GM18907 (cell line): Measurements from ENCODE around the gene RASSF5.

Experiments used
- ATAC-seq: cut with Tn5 transposase; IDR thresholded peaks from one replicate; pipeline ENCODE4 v1.9.1; 2021; ENCODE audit warnings: mild to moderate bottlenecking, moderate library complexity; ENCODE audit not compliant: unreplicated experiment

RASSF5 gene

DNA sequence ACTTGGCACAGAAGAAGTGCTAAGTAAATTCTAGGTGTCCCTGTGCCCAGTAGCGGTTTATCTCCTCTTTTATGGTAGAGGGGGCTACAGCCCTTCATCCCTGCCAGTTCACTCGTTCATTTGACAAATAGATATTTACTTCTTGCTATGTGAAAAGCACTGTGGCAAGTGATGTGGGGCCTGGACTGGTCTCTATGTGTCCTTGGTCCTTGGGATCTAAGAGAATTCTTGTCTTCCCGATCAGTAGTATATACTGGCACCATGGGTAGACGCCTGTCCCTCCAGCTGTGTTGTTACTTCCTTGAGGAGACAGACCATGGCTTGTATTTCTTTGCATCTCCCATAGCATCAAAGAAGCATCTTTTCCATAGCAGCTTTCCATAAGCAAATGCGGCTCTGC is 75.2 kb downstream of the RASSF5 start:
- no peak for ATAC-seq

DNA sequence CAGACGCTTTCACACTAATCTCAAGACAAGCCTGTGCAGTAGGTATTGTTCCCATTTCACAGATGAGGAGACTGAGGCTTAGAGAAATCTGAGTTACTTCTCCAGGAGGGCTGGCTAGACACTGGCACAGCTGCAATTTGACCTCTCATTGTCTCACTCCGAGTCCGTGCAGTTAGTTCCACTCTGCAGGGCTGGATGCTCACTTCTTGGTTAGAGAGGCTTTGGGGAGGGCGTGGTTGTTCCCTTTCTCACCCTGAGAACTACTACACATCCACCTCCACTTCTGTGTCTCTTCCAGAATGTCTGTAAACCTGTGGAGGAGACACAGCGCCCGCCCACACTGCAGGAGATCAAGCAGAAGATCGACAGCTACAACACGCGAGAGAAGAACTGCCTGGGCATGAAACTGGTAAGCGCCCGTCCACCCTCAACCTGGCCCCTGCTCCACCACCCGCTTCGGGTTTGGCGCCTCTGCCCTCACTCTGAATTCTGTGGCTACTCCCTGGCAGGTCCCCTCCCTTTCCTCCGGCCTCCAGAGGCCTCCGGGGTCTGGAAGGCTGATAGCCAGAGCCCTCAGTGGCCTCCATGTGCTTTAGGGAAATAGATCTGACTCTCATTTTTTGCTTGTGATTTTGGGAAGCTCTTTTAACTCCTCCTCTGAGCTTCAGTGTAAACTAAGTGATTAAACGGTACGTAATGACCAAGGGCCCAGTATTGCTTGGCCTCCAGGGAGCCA is 75.8 kb downstream of the RASSF5 start:
- no peak for ATAC-seq

DNA sequence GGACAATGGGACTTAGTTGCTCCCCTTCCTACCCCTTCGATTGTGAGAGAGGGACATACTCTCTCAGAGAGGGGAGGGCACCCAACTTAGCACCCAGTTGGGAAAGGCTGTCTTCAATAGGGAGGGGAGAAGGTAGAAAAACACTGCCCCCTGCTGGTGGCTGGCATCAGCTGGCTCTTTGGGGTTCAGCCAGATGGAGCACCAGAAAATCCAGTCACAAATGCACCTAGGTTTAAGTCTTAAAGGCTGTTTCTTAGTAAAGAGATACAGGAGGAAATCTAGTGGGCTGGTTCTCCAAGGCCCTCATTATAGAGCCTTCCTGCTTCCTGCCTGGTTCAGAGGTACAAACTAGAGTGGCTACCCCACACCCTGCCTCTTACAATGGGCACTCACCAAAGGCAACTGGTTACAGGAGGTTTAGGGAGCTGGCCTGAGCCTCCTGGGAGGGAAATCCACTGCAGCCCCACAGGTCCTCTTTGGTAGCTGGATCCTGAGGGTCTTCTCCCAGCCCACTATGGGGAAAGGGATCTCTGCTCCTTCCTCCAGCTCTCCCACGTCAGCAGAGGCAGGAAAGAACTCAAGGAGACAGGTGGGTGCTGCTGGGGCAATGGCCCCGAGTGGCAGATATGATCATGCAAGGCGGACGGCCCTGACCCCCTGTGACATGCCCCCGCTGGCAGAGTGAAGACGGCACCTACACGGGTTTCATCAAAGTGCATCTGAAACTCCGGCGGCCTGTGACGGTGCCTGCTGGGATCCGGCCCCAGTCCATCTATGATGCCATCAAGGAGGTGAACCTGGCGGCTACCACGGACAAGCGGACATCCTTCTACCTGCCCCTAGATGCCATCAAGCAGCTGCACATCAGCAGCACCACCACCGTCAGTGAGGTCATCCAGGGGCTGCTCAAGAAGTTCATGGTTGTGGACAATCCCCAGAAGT is 76.6 kb downstream of the RASSF5 start:
- no peak for ATAC-seq

DNA sequence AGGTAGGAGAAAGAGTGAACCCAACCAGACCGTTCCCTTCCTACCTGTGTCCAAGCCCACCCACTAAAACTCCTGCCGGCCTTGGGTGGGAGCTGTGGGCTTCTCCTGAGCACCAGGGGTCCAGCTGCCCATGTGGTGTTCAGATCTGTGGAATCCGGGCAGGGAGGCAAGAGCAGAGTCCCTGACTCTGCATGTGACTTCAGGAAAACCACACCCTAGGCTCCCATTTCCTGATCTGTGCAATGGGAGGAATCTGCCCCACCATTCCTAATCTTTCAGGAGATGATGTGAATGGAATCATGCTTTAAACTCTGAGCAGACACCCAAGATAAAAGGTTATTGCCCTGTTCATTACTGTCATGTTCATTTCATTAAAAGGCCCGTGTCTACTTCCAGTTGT is 77.4 kb downstream of the RASSF5 start:
- ATAC-seq = no peak

DNA sequence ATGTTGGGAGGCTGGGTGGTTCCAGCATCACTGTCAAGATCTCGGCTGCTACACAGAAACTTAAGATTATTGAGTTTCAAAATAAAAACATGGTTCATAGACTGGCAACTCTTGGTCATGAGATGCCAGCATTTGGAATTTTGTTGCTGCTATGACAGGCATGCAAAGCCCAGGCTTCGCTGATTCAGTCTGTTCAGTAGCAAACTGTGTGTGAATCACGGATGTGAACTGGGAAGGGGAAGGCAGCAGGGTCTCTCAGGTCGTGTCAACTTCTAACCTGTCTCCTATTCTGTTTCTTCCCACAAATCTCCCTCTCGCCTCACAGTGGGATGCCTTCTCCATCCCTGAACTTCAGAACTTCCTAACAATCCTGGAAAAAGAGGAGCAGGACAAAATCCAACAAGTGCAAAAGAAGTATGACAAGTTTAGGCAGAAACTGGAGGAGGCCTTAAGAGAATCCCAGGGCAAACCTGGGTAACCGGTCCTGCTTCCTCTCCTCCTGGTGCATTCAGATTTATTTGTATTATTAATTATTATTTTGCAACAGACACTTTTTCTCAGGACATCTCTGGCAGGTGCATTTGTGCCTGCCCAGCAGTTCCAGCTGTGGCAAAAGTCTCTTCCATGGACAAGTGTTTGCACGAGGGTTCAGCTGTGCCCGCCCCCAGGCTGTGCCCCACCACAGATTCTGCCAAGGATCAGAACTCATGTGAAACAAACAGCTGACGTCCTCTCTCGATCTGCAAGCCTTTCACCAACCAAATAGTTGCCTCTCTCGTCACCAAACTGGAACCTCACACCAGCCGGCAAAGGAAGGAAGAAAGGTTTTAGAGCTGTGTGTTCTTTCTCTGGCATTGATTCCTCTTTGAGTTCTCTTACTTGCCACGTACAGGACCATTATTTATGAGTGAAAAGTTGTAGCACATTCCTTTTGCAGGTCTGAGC is 79.4 kb downstream of the RASSF5 start:
- ATAC-seq = no peak

- no peak for ATAC-seq
Observed at GRCh38 chr1:206587904-206588303, 80.6 kb downstream of the RASSF5 start.

- ATAC-seq = no peak
Observed at GRCh38 chr1:206588492-206588891, 81.2 kb downstream of the RASSF5 start.

- ATAC-seq = no peak
Observed at GRCh38 chr1:206589206-206589605, 81.9 kb downstream of the RASSF5 start.

DNA sequence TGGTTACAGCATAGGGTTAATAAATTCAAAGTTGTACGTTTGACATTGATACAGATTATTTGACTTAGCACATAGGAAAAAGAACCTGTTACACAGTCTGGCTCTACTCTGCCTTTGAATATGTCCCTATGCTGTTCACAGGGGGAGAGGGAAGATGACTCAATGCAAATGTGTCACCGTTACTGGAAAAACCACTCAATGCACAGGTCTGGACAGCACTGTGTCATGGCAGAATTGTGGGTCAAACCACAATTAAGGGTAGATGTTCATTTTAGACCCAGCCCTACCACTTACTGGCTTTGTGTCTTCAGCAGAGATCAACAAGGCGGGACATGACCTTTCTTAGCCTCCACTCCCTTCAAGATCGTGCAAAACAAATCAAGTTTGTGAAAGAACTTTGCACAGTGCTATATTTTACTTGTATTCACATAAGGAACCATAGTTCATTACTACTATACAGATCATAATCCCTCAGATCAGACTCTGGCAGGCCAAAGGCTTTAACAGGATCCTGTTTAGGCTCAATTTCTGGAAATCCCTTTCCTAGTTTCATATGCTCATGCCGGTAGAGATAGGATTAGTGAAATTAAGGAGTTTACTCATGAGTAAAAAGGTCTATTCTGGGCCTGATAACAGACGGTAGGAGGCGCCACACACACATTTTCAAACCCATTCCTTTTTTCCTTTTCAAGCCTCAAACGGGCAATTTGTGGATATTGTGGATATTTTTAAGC is 82.9 kb downstream of the RASSF5 start:
- ATAC-seq = peak; percentile 42

- ATAC-seq = no peak
Observed at GRCh38 chr1:206591226-206591625, 83.9 kb downstream of the RASSF5 start.

- no peak for ATAC-seq
Observed at GRCh38 chr1:206591696-206592095, 84.4 kb downstream of the RASSF5 start.

DNA sequence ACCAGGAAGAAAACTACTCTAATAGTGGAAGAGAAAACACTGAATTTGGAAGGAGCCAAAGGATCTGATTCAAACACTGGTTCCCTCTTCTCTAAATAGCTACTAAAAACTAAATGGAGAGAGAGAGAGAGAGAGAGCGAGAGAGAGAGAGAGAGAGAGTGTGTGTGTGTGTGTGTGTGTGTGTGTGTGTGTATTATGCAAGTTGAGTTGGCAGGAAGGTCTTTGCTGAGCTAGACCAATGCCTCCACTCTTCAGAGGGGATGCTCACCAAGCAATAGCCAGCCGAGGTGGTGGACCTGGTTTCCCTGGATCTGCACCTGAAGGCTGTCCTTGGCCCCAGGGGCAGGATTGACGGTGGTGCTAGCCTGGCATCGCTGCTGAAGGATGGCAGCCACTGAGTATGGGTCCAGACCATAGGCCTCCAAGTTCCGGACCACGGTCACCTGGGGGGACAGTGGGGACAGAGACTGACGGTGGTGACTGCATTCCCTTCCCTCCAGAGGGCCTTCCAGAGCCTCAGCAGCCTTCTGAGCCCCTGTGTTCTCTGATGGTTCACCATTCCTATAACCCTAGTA is 86.1 kb downstream of the RASSF5 start:
- no peak for ATAC-seq

DNA sequence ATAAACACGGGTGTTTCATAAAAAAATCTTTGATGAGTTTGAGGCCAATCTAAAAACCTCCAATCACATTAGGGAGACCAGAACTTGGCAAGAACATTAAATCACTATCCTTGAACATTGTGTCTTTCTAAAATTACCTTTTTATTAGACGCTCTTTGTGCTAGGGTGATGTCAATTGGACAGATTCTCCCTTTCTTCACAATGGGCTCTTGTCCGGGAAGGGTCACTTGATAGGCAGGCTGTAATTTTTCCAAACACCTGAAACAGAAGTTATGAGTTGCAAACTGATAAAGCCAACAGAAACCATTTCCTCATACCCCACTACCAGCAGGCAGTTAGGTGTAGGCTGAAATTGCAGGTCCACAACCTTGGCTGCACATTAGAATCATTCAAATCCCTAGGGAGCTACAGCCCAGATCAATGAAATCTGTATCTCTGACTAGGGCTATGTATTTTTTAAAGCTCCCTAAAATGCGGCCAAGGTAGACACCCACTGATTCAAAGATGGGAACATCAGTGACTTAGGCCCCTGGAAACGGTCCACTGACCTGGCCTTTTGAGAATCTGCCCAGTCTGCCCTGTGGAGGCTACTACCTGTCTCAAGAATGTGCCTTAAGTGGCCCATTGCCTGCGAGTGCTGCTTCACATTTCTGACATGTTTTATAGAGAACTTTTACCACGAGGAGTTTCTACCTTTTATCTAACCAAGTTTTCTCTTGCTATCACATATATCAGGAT is 88.4 kb downstream of the RASSF5 start:
- no peak for ATAC-seq

- no peak for ATAC-seq
Observed at GRCh38 chr1:206596319-206596666, 89.0 kb downstream of the RASSF5 start.

- ATAC-seq = no peak
Observed at GRCh38 chr1:206600527-206600926, 93.2 kb downstream of the RASSF5 start.

- no peak for ATAC-seq
Observed at GRCh38 chr1:206604861-206605260, 97.5 kb downstream of the RASSF5 start.

DNA sequence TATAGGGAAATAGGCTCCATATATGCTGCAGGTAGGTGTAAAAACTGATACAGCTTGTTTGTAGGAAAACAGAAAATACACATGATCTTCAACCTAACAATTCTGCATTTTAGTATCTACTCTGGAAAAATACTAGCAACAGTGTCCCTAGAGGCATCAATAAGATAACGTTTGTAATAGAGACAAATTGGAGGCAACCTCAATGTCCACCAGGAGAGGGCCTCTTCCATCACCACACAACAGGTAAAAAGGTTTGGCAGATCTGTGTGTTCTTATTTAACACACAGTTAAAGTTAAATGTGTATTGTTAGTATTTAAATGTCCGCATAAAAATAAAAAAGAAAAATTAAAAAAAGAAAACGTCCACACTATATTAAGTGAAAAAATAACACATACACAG is 99.5 kb downstream of the RASSF5 start:
- no peak for ATAC-seq

GRCh38 chr1:206608108-206608698 is 100.9 kb downstream of the RASSF5 start:
- ATAC-seq = no peak
